ENCODE measurements around the gene GALNT7. TPM values are rescaled to one million over a fixed set of nuclear protein-coding genes. Genes with fewer than 3 reads are reported as not detected.

Gene GALNT7
- total RNA-seq, 4 donors from 2014 or later = 37.1 to 139 (median 96.4) TPM

DNA sequence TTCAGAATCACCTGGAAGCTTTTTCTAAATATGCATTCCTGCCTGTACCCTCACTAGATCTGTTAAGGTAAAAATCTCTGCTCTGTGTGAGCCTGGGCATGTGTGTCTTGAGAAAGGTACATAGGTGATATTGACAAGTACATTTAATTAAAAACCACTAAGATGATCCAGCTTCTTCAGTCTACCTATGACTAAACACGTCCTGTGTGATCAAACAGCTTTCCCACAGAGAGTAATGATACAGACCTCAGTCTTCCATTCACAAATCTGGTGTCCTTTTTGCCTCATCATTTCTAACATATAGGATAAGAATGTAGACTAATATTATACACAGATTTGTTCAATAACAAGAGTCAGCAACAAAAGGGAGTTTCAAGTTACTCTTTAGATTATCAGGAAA, 42.6 kb downstream of the GALNT7 start:
- Histone ChIP-seq H3K27me3 (no peaks in the 10 kb centered on the region), H3K36me3 (no peaks in the 10 kb centered on the region), H3K9me3 (no peaks in the 10 kb centered on the region), H3K4me3 (no peak overlapping the region), H3K4me1 (no peaks in the 10 kb centered on the region), H3K27ac (no peak overlapping the region)
- TF ChIP-seq, protein P1, sequence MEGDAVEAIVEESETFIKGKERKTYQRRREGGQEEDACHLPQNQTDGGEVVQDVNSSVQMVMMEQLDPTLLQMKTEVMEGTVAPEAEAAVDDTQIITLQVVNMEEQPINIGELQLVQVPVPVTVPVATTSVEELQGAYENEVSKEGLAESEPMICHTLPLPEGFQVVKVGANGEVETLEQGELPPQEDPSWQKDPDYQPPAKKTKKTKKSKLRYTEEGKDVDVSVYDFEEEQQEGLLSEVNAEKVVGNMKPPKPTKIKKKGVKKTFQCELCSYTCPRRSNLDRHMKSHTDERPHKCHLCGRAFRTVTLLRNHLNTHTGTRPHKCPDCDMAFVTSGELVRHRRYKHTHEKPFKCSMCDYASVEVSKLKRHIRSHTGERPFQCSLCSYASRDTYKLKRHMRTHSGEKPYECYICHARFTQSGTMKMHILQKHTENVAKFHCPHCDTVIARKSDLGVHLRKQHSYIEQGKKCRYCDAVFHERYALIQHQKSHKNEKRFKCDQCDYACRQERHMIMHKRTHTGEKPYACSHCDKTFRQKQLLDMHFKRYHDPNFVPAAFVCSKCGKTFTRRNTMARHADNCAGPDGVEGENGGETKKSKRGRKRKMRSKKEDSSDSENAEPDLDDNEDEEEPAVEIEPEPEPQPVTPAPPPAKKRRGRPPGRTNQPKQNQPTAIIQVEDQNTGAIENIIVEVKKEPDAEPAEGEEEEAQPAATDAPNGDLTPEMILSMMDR (IDR thresholded peaks at IDR 0.05) = no peak
- TF ChIP-seq POLR2A (IDR thresholded peaks at IDR 0.05) = no peak
- no peak for DNase-seq

DNA sequence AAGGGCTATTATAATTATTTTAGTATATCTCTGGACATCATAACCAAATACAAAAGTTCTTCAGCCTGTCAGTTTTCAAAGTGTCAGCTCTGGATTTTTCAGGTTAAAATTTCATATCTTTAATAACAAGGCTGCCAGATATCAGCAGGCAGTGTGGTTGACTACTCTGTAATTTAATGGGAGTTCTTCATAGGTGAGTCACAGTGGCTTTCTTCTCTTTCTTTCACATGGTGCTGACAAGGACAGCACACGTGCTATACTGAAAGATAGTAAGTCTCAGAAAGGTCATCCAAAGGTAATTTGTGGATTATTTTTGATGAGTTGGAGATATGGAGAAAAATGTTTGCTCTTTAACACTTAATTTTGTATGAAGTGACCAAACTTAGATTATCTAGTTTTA, 43.2 kb downstream of the GALNT7 start:
- Histone ChIP-seq H3K4me3 (no peak overlapping the region), H3K36me3 (no peaks in the 10 kb centered on the region), H3K27me3 (no peaks in the 10 kb centered on the region), H3K4me1 (no peaks in the 10 kb centered on the region), H3K27ac (no peak overlapping the region), H3K9me3 (no peaks in the 10 kb centered on the region)
- no peak for DNase-seq
- TF ChIP-seq, protein P1 (IDR thresholded peaks at IDR 0.05) = no peak
- TF ChIP-seq POLR2A (IDR thresholded peaks at IDR 0.05) = no peak

DNA sequence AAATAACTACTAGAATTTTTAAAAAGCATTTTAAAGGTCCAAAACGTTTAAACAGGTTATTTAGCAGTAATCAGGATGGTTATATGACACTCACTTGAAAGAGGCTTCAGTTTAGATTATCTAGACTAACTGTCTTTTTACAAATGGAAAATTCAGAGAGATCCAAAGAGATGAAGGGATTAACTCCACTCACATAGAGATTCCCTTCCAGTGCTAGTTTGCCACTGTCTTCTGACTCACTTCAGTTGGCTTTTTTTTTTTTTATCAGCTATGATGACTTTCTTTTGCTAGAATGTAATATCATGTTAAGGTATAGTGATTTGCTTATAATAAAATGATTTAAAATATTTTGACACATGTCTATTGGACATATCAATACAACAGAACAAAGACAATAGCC, 43.8 kb downstream of the GALNT7 start:
- no peaks in the 10 kb centered on the region for H3K36me3 ChIP-seq
- no peak overlapping the region for H3K27ac ChIP-seq
- TF ChIP-seq, protein P1 (IDR thresholded peaks at IDR 0.05) = no peak
- no peak for TF ChIP-seq POLR2A (IDR thresholded peaks at IDR 0.05)
- H3K4me1 ChIP-seq = no peaks in the 10 kb centered on the region
- H3K4me3 ChIP-seq = no peak overlapping the region
- H3K9me3 ChIP-seq = no peaks in the 10 kb centered on the region
- DNase-seq = no peak
- no peaks in the 10 kb centered on the region for H3K27me3 ChIP-seq

DNA sequence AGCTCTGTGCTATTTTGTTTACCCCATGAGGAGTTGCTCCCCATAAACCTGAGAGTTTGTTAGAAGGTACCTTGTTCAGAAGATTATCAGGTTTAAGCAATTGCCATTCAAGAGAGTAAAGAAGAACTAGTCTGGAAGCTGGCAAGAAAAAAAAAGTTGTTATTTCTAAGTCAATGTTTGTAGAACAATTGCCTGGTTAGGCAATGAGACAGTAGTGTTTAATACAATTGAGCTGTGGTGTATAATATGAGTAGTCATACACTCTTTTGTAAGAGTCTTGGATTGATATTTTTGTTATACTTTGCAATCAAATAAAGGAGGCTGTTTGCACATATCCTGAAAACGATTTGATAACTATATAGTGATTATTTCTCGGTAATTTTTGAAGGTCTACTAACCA, 44.7 kb downstream of the GALNT7 start:
- no peak for DNase-seq
- no peaks in the 10 kb centered on the region for H3K4me1 ChIP-seq
- no peaks in the 10 kb centered on the region for H3K27me3 ChIP-seq
- H3K4me3 ChIP-seq = no peak overlapping the region
- TF ChIP-seq, protein P1 (IDR thresholded peaks at IDR 0.05) = no peak
- TF ChIP-seq POLR2A (IDR thresholded peaks at IDR 0.05) = no peak
- H3K36me3 ChIP-seq = no peaks in the 10 kb centered on the region
- H3K9me3 ChIP-seq = no peaks in the 10 kb centered on the region
- no peak overlapping the region for H3K27ac ChIP-seq

DNA sequence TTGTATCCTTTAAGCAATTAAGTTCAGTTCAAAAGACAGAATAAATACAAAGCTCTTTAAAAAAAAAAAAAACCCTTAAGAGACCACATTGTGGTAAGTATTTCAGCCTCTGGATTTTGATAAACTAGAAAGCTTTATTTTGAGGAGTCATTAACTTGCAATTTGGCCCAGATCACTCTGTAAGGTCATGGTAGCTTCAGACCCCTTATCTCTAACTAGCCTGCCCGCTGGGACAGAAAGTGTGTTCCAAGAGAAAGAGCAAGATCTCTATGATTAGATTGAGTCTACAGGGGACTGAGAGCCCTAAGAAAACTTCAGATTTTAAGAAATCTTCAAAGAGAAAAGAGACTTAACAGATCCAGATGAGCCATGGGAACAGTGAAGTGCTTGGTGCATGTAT, 45.6 kb downstream of the GALNT7 start:
- Histone ChIP-seq H3K27ac (no peak overlapping the region), H3K4me3 (no peak overlapping the region), H3K4me1 (no peaks in the 10 kb centered on the region), H3K27me3 (no peaks in the 10 kb centered on the region), H3K9me3 (no peaks in the 10 kb centered on the region), H3K36me3 (no peaks in the 10 kb centered on the region)
- TF ChIP-seq POLR2A (IDR thresholded peaks at IDR 0.05) = no peak
- TF ChIP-seq, protein P1 (IDR thresholded peaks at IDR 0.05) = no peak
- DNase-seq = no peak

DNA sequence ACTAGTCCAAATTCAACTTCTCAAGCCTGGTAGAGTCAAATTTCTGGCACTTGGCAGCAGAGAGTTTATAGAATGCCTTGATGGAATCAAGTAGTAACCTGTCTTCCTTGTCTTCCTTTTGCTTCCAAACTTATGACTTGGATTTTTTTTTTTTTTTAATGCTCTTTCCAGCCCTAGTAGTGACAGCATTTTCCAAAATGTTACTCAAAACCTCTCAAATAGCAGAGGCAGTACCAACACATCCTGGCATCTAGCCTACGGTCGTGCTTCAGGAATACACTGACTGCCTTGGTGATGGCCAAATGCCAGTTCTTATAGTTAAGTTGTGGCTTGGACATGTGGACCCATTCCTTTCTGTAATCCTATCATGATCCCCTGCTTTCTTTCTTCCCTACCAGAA, 46.0 kb downstream of the GALNT7 start:
- no peaks in the 10 kb centered on the region for H3K4me1 ChIP-seq
- H3K4me3 ChIP-seq = no peak overlapping the region
- TF ChIP-seq, protein P1 (IDR thresholded peaks at IDR 0.05) = no peak
- no peak overlapping the region for H3K27ac ChIP-seq
- H3K9me3 ChIP-seq = no peaks in the 10 kb centered on the region
- no peak for DNase-seq
- H3K27me3 ChIP-seq = no peaks in the 10 kb centered on the region
- H3K36me3 ChIP-seq = no peaks in the 10 kb centered on the region

Data from Peyer's patch (tissue), 4 donors.